GM12878 (cell line): ENCODE results near the gene RAPGEF4.

ENCODE experiments used
- CBFB ChIP-seq: IDR thresholded peaks from 2 replicates; pipeline ENCODE4 v1.6.1; 2016; ENCODE audit warnings: antibody characterized with exemption, low read depth
- CHD2 ChIP-seq: IDR thresholded peaks from 2 replicates; pipeline ENCODE4 v1.6.1; 2011; ENCODE audit warnings: low read depth, low read length, improper control_type of control experiment, borderline replicate concordance
- HDAC2 ChIP-seq: fragments of 200-600 bp; sonication (generic); IDR thresholded peaks from 2 replicates; pipeline ENCODE4 v1.6.1; 2017
- MTA3 ChIP-seq: IDR thresholded peaks from 2 replicates; pipeline ENCODE4 v1.6.1; 2012; ENCODE audit warnings: low read length, inconsistent platforms, borderline replicate concordance
- MYC ChIP-seq: IDR thresholded peaks from 2 replicates; pipeline ENCODE4 v1.6.1; 2011; ENCODE audit warnings: mild to moderate bottlenecking, low read length, moderate library complexity, inconsistent platforms; ENCODE audit not compliant: insufficient read depth, insufficient replicate concordance, insufficient read length, severe bottlenecking
- NRF1 ChIP-seq: conservative IDR thresholded peaks from 2 replicates; pipeline ENCODE4 v1.6.1; 2011; ENCODE audit warnings: mild to moderate bottlenecking, low read depth, low read length, improper control_type of control experiment
- REST ChIP-seq: IDR thresholded peaks from 2 replicates; pipeline ENCODE4 v1.6.1; 2012; ENCODE audit warnings: mild to moderate bottlenecking, low read depth, low read length
- SMARCA5 ChIP-seq: fragments of 450-650 bp; IDR thresholded peaks from 2 replicates; pipeline ENCODE4 v1.6.1; 2017; ENCODE audit warnings: mild to moderate bottlenecking
- TF ChIP-seq, protein P1 (sequence below): IDR thresholded peaks from 2 replicates; pipeline ENCODE4 v1.6.1; 2012; ENCODE audit warnings: low read depth, low read length, improper control_type of control experiment
- TF ChIP-seq, protein P2 (sequence below): fragments of 150-350 bp; IDR thresholded peaks from 2 replicates; pipeline ENCODE4 v1.6.1; 2016; ENCODE audit warnings: low read depth, low read length
- TF ChIP-seq, protein P3 (sequence below), 3 experiments: IDR thresholded peaks in 2 of 3; conservative IDR thresholded peaks in 1 of 3; 2 replicates each; pipeline ENCODE4 v1.5.1; 2011; ENCODE audit warnings: low read depth in 3 of 3, low read length in 3 of 3, mild to moderate bottlenecking in 3 of 3, control low read depth in 2 of 3, moderate library complexity in 2 of 3, inconsistent platforms in 1 of 3, mixed read lengths in 1 of 3; ENCODE audit not compliant: control insufficient read depth in 2 of 3, insufficient read depth in 1 of 3; ENCODE audit errors: extremely low read depth in 1 of 3

GRCh38 chr2:172712251-172712650, 23.4 kb upstream of the RAPGEF4 start:
- TF ChIP-seq SMARCA5 (no peak), REST (no peak), MYC (no peak), HDAC2 (no peak), NRF1 (no peak), CBFB (no peak), MTA3 (no peak), CHD2 (no peak)
- TF ChIP-seq, protein P1, sequence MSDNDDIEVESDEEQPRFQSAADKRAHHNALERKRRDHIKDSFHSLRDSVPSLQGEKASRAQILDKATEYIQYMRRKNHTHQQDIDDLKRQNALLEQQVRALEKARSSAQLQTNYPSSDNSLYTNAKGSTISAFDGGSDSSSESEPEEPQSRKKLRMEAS = no peak
- TF ChIP-seq, protein P2, sequence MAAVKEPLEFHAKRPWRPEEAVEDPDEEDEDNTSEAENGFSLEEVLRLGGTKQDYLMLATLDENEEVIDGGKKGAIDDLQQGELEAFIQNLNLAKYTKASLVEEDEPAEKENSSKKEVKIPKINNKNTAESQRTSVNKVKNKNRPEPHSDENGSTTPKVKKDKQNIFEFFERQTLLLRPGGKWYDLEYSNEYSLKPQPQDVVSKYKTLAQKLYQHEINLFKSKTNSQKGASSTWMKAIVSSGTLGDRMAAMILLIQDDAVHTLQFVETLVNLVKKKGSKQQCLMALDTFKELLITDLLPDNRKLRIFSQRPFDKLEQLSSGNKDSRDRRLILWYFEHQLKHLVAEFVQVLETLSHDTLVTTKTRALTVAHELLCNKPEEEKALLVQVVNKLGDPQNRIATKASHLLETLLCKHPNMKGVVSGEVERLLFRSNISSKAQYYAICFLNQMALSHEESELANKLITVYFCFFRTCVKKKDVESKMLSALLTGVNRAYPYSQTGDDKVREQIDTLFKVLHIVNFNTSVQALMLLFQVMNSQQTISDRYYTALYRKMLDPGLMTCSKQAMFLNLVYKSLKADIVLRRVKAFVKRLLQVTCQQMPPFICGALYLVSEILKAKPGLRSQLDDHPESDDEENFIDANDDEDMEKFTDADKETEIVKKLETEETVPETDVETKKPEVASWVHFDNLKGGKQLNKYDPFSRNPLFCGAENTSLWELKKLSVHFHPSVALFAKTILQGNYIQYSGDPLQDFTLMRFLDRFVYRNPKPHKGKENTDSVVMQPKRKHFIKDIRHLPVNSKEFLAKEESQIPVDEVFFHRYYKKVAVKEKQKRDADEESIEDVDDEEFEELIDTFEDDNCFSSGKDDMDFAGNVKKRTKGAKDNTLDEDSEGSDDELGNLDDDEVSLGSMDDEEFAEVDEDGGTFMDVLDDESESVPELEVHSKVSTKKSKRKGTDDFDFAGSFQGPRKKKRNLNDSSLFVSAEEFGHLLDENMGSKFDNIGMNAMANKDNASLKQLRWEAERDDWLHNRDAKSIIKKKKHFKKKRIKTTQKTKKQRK = no peak
- TF ChIP-seq, protein P3, sequence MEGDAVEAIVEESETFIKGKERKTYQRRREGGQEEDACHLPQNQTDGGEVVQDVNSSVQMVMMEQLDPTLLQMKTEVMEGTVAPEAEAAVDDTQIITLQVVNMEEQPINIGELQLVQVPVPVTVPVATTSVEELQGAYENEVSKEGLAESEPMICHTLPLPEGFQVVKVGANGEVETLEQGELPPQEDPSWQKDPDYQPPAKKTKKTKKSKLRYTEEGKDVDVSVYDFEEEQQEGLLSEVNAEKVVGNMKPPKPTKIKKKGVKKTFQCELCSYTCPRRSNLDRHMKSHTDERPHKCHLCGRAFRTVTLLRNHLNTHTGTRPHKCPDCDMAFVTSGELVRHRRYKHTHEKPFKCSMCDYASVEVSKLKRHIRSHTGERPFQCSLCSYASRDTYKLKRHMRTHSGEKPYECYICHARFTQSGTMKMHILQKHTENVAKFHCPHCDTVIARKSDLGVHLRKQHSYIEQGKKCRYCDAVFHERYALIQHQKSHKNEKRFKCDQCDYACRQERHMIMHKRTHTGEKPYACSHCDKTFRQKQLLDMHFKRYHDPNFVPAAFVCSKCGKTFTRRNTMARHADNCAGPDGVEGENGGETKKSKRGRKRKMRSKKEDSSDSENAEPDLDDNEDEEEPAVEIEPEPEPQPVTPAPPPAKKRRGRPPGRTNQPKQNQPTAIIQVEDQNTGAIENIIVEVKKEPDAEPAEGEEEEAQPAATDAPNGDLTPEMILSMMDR (IDR thresholded peaks at IDR 0.05 in 2 of 3, conservative IDR thresholded peaks at IDR 0.05 in 1 of 3; ENCODE audit: control insufficient read depth in 2 of 3, extremely low read depth in 1 of 3, insufficient read depth in 1 of 3, low read depth in 3 of 3, low read length in 3 of 3) = no peak
